ENCODE results near the gene PARM1. TPM values are rescaled to one million over a fixed set of nuclear protein-coding genes. Genes with fewer than 3 reads are reported as not detected.

PARM1 gene
- total RNA-seq, 2 donors from 2014 or later: 94.5 to 113 TPM

GRCh38 chr4:75048208-75048879 is 115.4 kb downstream of the PARM1 start:
- intact Hi-C loops (cut with DNase I): no loop called here
- DNase-seq (ENCODE audit: low spot score): no peak

DNA sequence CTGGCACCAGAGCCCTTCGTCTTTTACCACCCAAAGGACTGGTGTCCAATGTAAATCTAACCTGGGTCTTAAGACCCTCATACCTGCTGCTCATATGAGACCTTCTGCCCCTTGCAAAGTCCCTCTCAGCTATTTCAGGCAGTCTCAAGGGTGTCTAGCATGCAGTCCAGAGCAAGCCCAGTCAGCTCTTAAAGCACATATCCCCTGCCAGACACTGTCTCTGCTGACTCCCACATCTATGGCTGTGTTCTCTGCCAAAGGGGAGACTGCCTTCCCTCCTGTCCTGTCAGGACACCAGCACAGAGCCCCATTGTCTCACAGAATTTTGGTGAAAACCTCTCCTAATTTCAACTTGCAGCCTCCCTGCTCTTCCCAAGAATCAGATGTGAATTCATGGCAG is 118.5 kb downstream of the PARM1 start:
- no peak for DNase-seq (ENCODE audit: low spot score)
- intact Hi-C loops (cut with DNase I): no loop called here

DNA sequence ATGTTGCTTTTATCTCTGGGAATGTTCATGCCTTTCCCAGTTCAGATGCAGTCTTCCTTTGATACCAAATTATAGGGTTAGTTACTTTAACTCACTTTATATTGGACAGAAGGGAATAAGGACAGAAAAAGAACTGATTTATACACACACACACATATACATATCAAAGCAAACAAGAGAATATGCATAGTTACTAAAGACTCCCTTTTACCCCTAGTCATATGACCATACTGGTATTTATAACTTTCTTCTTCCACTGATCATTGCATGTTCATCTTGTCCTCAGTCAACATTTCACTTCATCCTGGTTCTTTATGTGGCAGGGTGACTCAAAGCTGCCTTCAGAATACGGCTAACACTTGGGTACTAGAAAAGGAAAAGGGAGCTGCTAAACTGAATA is 120.4 kb downstream of the PARM1 start:
- no peak for DNase-seq (ENCODE audit: low spot score)
- intact Hi-C loops (cut with DNase I): no loop called here

- intact Hi-C loops (cut with DNase I): no loop called here
- DNase-seq (ENCODE audit: low spot score): no peak
Measured at GRCh38 chr4:75054078-75054477, 121.2 kb downstream of the PARM1 start.

- no peak for DNase-seq (ENCODE audit: low spot score)
- intact Hi-C loops (cut with DNase I): no loop called here
Measured at GRCh38 chr4:75056277-75056676, 123.4 kb downstream of the PARM1 start.

DNA sequence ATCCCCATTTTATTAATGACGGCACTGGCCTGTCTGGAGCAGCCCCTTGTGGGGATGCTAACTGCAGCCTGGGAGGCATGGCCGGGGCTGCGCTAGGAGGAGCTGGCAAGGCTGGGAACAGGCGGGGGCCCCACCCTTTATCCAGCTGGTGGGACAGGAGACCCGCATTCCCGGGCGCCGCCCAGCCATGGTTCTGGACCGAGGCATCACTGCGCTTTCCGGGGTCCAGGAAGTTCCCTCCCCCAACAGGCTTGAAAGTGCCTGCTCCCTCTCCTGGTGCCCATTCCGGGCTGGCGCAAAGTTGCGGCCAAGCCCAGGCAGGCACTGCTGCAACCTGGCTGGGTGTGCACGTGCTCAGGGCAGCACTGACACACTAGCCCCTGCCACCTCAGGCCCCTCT is 124.5 kb downstream of the PARM1 start:
- intact Hi-C loops (cut with DNase I): no loop called here
- DNase-seq (ENCODE audit: low spot score): no peak

DNA sequence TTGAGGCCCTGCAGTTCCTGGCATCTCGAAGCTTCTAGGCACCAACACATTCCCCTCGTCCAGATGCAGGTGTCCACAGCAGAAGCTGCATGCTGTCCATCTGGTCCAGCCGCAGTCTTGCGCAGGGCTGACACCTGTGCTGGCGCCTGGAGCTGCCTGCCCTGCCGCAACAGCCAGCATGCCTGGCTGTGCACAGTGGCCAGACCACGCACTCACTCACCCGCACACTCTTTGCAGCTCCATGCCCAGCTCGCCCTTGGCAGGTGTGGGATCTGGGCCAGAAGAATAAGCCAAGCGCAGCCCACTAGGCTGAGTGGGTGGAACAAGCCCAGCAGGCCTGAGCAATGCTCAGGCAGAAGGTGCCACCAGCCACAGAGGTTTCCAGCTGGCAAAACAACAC is 125.6 kb downstream of the PARM1 start:
- intact Hi-C loops (cut with DNase I): no loop called here
- DNase-seq (ENCODE audit: low spot score): no peak

DNA sequence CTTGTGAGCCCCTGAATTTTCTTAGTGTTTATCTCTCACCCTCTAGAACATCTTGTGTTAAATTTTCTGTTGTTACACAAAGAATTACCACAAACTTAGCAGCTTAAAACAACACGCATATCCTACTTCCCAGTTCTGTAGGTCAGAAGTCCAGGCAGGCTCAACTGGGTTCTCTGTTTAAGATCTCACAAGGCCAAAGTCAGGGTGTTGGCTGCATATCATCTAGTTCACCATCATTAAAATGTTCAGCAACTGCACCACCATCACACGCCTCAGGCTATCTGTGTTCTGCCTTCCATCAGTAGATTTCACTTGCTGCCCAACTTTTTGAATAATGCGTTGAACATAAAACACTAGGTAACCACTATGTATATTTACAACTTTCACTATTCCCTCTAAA is 130.5 kb downstream of the PARM1 start:
- intact Hi-C loops (cut with DNase I): no loop called here
- no peak for DNase-seq (ENCODE audit: low spot score)

DNA sequence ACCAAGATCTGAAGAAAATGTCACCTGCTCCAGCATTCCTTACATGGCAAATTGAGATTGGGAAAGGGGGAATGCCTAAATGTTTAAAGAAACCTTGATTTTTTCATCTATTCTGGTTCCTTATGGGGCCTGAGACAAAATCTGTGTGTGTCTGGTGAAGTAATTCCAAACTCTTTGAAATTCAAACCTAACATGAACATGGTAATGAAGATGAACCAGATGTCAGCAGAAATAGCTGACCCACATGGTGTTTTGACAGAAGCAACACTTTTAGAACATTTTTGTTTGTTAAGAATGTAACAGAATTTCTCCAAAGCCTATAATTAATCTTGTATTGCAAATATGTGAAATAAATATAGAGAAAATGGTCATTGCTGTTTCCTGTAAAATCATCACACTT is 133.0 kb downstream of the PARM1 start:
- no peak for DNase-seq (ENCODE audit: low spot score)
- intact Hi-C loops (cut with DNase I): no loop called here

DNA sequence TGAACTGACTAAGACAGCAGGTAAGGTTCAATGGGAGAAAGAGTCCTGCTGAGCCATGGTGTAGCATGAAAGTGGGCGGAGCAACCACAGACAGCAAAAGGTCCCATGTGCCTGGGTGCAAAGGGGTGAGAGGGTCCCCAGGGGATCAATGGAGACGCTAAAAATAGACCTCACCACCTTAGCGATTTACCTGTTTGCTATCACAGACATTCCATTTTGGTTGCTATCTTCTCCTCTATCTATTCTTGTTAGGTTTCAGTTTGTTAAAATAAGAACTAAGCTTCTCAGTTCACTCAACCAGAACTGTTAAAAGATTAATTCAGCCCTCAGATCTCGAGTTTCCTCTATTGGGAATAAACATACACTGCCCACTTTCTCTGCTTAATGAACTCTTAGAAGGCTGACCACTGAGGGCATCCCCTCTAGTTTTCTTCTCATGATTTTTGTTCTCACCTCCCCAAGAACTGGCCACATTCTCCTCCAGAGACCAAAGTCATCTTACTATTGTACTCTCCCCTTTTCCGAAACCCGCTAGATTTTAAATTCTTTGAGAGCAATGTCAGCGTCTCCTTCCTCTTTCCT is 136.7 kb downstream of the PARM1 start:
- intact Hi-C loops (cut with DNase I): no loop called here
- no peak for DNase-seq (ENCODE audit: low spot score)

- no peak for DNase-seq (ENCODE audit: low spot score)
- intact Hi-C loops (cut with DNase I): no loop called here
Measured at GRCh38 chr4:75071317-75071716, 138.4 kb downstream of the PARM1 start.

- intact Hi-C loops (cut with DNase I): no loop called here
- DNase-seq (ENCODE audit: low spot score): no peak
Measured at GRCh38 chr4:75080888-75081287, 148.0 kb downstream of the PARM1 start.

- intact Hi-C loops (cut with DNase I): no loop called here
- no peak for DNase-seq (ENCODE audit: low spot score)
Measured at GRCh38 chr4:75081561-75081960, 148.6 kb downstream of the PARM1 start.

- intact Hi-C loops (cut with DNase I): no loop called here
- DNase-seq (ENCODE audit: low spot score): no peak
Measured at GRCh38 chr4:75087416-75087815, 154.5 kb downstream of the PARM1 start.

DNA sequence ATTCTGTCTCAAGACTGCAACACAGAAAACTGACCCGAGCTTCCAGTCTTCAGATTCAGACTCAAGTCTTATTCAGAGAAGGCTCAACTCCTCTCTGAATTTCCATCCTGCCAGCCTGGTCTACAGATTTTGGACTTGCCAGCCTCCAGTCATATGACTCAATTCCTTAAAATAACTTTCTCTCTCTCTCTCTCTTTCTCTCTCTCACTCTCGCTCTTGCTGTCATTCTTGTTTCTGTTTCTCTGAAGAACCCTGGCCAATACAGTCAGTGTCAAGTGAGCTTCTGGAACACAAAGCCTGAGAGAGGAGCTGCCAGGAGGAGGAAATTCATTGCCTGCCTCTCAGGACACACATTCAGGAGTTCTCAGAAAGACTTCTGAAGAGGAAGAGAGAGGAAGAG is 154.9 kb downstream of the PARM1 start:
- no peak for DNase-seq (ENCODE audit: low spot score)
- intact Hi-C loops (cut with DNase I): no loop called here

DNA sequence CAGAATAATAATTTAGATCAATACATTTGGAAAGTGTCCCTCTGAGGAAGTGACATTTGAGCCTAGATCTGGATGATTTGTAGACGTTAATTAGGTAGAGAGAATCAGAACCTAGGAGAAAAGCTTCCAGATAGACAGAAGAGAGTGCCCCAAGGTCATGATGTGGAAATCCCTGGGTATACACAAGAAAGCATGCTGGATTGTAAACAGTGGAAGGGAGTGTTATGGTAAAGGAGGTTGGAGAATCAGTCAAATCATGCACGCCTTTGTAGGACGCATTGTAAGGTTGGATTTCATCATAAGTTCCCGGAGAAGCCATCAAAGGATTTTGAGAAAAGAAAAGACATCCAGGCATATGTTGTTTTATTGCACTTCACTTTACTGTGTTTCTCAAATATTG is 156.3 kb downstream of the PARM1 start:
- intact Hi-C loops (cut with DNase I): no loop called here
- DNase-seq (ENCODE audit: low spot score): no peak

GRCh38 chr4:75099321-75099720 is 166.4 kb downstream of the PARM1 start:
- intact Hi-C loops (cut with DNase I): no loop called here
- no peak for DNase-seq (ENCODE audit: low spot score)

Other genes with a start within 250 kb of the PARM1 start
- 1 to 10 TPM; 2.9 to 3.8 TPM for gene BTC, start 138.6 kb upstream of the PARM1 start, total RNA-seq